Right atrium auricular region (tissue), 2 donors: Measurements from ENCODE around the gene FOXN3. TPM values are rescaled to one million over a fixed set of nuclear protein-coding genes. Genes with fewer than 3 reads are reported as not detected.

Experiments
- DNase-seq: peaks from one replicate; pipeline ENCODE4 v3.0.0-alpha.2; 2019; ENCODE audit warnings: low spot score
- H3K27ac ChIP-seq, 2 donors: fragments of 200-600 bp; sonication (generic); 1 replicate in 1 of 2; 2 replicates in 1 of 2; pipeline ENCODE4 v1.5.1; 2016 to 2019
- H3K27me3 ChIP-seq, 2 donors: fragments of 200-600 bp; sonication (generic); one replicate each; pipeline versions ENCODE4 v1.5.1 to v1.6.0; 2017 to 2019
- H3K36me3 ChIP-seq: fragments of 200-600 bp; sonication (generic); one replicate; pipeline ENCODE4 v1.5.1; 2016
- H3K4me1 ChIP-seq, 2 donors: fragments of 200-600 bp; sonication (generic); one replicate each; pipeline versions ENCODE4 v1.5.1 to v1.6.0; 2017 to 2019
- H3K4me3 ChIP-seq, 2 donors: fragments of 200-600 bp; sonication (generic); 1 replicate in 1 of 2; 2 replicates in 1 of 2; pipeline ENCODE4 v1.5.1; 2017 to 2019; ENCODE audit warnings: mild to moderate bottlenecking in 1 of 2, moderate library complexity in 1 of 2
- H3K9me3 ChIP-seq, 2 donors: fragments of 200-600 bp; sonication (generic); one replicate each; pipeline ENCODE4 v1.5.1; 2019
- CTCF ChIP-seq, 2 donors: fragments of 200-600 bp; sonication (generic); IDR thresholded peaks; one replicate each; pipeline ENCODE4 v1.5.1; 2019; ENCODE audit warnings: antibody characterized with exemption in 2 of 2
- total RNA-seq, 2 donors: library from RNA; depleted of rRNA; stranded (reverse); fragments of >200 nt; gene quantifications; one replicate each; pipeline ENCODE4 v1.1.0, GENCODE V29; 2016

Gene FOXN3
- total RNA-seq, 2 donors from 2014 or later = 80.1 to 90.3 TPM

- Histone ChIP-seq H3K4me3 (no peak overlapping the region), H3K27ac (no peak overlapping the region), H3K36me3 (peaks cover 20% of the 10 kb centered on the region), H3K4me1 (peaks cover 3 to 51% of the 10 kb centered on the region in 2 donors), H3K27me3 (no peaks in the 10 kb centered on the region), H3K9me3 (no peaks in the 10 kb centered on the region)
- no peak for TF ChIP-seq CTCF (IDR thresholded peaks at IDR 0.05)
- DNase-seq = no peak
Observed at GRCh38 chr14:89411976-89412375, 5.1 kb downstream of the FOXN3 start.

GRCh38 chr14:89409961-89410360 lies 7.1 kb downstream of the FOXN3 start:
- peaks cover 0 to 56% of the 10 kb centered on the region in 2 donors for H3K4me1 ChIP-seq
- TF ChIP-seq CTCF (IDR thresholded peaks at IDR 0.05) = no peak
- DNase-seq = no peak
- no peaks in the 10 kb centered on the region for H3K27me3 ChIP-seq
- no peaks in the 10 kb centered on the region for H3K9me3 ChIP-seq
- H3K27ac ChIP-seq = peak overlapping the region in 1 of 2 donors; percentile 51
- no peak overlapping the region for H3K4me3 ChIP-seq
- peaks cover 20% of the 10 kb centered on the region for H3K36me3 ChIP-seq

GRCh38 chr14:89408907-89409700 lies 7.9 kb downstream of the FOXN3 start:
- DNase-seq = no peak
- no peak for TF ChIP-seq CTCF (IDR thresholded peaks at IDR 0.05)
- H3K9me3 ChIP-seq = no peaks in the 10 kb centered on the region
- peak overlapping the region in 1 of 2 donors; percentile 27 for H3K27ac ChIP-seq
- no peaks in the 10 kb centered on the region for H3K27me3 ChIP-seq
- no peak overlapping the region for H3K4me3 ChIP-seq
- peaks cover 20% of the 10 kb centered on the region for H3K36me3 ChIP-seq
- H3K4me1 ChIP-seq = peaks cover 0 to 49% of the 10 kb centered on the region in 2 donors

GRCh38 chr14:89407856-89408255 lies 9.2 kb downstream of the FOXN3 start:
- H3K27me3 ChIP-seq = no peaks in the 10 kb centered on the region
- DNase-seq = no peak
- H3K4me1 ChIP-seq = peaks cover 0 to 49% of the 10 kb centered on the region in 2 donors
- H3K27ac ChIP-seq = peak overlapping the region in 1 of 2 donors; percentile 23
- peaks cover 20% of the 10 kb centered on the region for H3K36me3 ChIP-seq
- TF ChIP-seq CTCF (IDR thresholded peaks at IDR 0.05) = no peak
- H3K9me3 ChIP-seq = no peaks in the 10 kb centered on the region
- no peak overlapping the region for H3K4me3 ChIP-seq

GRCh38 chr14:89406941-89407340 lies 10.1 kb downstream of the FOXN3 start:
- peaks cover 0 to 54% of the 10 kb centered on the region in 2 donors for H3K4me1 ChIP-seq
- no peaks in the 10 kb centered on the region for H3K27me3 ChIP-seq
- no peak overlapping the region for H3K4me3 ChIP-seq
- no peak for TF ChIP-seq CTCF (IDR thresholded peaks at IDR 0.05)
- DNase-seq = no peak
- no peaks in the 10 kb centered on the region for H3K9me3 ChIP-seq
- H3K36me3 ChIP-seq = peaks cover 18% of the 10 kb centered on the region
- H3K27ac ChIP-seq = peak overlapping the region in 1 of 2 donors; percentile 23
